Duodenal mucosa (tissue), 2 donors: ENCODE results near the gene CHST6.
"Not testable (repeated sequence)": the region's sequence is repeated elsewhere in the genome, so short reads cannot be mapped to it uniquely, and the experiment has no call there.

Experiments used
- H3K27ac ChIP-seq: one replicate; pipeline ENCODE4 v1.7.0; 2013; ENCODE audit warnings: low read depth, low read length
- H3K27me3 ChIP-seq, 2 donors: one replicate each; pipeline ENCODE4 v1.7.0; 2013; ENCODE audit warnings: low read length in 2 of 2, control low read depth in 1 of 2; ENCODE audit not compliant: insufficient read depth in 2 of 2, control insufficient read depth in 1 of 2
- H3K36me3 ChIP-seq, 2 donors: one replicate each; pipeline ENCODE4 v1.7.0; 2013; ENCODE audit warnings: low read length in 2 of 2, control low read depth in 1 of 2; ENCODE audit not compliant: insufficient read depth in 2 of 2, control insufficient read depth in 1 of 2
- H3K4me1 ChIP-seq, 2 donors: one replicate each; pipeline ENCODE4 v1.7.0; 2013; ENCODE audit warnings: low read length in 2 of 2, control low read depth in 1 of 2; ENCODE audit not compliant: insufficient read depth in 2 of 2, control insufficient read depth in 1 of 2
- H3K4me3 ChIP-seq, 2 donors: one replicate each; pipeline ENCODE4 v1.7.0; 2013; ENCODE audit warnings: low read length in 2 of 2, low read depth in 1 of 2
- H3K9ac ChIP-seq, 2 donors: one replicate each; pipeline ENCODE4 v1.7.0; 2013; ENCODE audit warnings: low read length in 2 of 2, low read depth in 1 of 2
- H3K9me3 ChIP-seq, 2 donors: one replicate each; pipeline ENCODE4 v1.7.0; 2013; ENCODE audit warnings: low read length in 2 of 2, control low read depth in 1 of 2; ENCODE audit not compliant: control insufficient read depth in 1 of 2

Gene CHST6

DNA sequence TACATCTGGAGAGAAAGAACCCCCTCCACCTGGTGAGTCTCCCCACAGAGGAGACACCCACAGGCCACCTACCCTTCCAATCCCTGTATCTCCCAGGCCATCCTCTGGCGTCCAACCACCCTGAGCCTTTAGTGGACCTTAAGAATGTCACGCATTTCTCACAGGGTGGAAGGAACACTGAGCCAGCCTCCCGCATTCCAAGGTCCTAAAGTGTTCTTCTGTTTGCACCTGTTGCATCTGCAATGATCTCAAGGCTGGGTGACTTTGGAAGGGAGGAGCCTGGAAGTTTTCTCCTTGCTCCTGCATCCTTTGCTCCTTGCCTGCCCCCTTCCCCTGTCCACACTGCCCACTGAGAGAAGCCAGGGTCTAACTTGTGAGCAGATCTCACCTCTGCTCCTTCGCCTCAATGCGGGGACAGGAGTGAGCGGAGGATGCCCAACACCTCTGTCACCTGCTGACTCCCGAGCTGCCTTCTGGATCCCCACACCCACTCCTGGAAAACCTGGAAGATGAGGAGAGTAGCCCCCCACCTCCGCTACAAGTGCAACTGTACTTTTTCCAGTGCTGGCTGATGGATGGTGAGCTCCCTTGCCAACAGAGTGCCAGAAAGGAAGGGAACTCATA, 37.0 kb upstream of the CHST6 start:
- H3K36me3 ChIP-seq = peaks cover 14 to 28% of the 10 kb centered on the region in 2 donors
- H3K9ac ChIP-seq = peak overlapping the region in 1 of 2 donors; percentile 43
- H3K4me1 ChIP-seq = peaks cover 15 to 18% of the 10 kb centered on the region in 2 donors
- no peaks in the 10 kb centered on the region for H3K27me3 ChIP-seq
- peak overlapping the region; percentile 61 to 84 for H3K4me3 ChIP-seq
- H3K27ac ChIP-seq = no peak overlapping the region
- H3K9me3 ChIP-seq = no peaks in the 10 kb centered on the region

DNA sequence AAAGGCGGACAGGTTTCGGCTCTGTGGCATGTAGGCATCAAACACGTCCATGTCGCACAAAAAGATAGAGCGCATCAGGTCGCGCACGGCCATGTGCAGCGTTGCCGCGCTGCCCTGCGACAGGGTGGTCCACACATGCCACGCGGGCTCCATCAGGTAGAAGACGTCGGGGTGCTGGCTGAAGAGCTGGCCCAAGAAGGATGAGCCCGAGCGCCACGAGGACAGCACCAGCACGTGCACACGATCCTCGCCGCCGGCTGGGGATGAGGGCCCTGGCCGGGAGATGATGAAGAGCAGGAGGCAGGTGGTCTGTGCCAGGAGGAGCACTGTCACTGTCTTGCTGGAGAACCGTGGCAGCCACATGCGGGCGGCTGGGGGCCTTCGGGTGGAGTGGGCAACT, 34.7 kb upstream of the CHST6 start:
- Histone ChIP-seq H3K4me3 (no peak overlapping the region), H3K36me3 (peaks cover 15 to 37% of the 10 kb centered on the region in 2 donors), H3K9me3 (no peaks in the 10 kb centered on the region)

DNA sequence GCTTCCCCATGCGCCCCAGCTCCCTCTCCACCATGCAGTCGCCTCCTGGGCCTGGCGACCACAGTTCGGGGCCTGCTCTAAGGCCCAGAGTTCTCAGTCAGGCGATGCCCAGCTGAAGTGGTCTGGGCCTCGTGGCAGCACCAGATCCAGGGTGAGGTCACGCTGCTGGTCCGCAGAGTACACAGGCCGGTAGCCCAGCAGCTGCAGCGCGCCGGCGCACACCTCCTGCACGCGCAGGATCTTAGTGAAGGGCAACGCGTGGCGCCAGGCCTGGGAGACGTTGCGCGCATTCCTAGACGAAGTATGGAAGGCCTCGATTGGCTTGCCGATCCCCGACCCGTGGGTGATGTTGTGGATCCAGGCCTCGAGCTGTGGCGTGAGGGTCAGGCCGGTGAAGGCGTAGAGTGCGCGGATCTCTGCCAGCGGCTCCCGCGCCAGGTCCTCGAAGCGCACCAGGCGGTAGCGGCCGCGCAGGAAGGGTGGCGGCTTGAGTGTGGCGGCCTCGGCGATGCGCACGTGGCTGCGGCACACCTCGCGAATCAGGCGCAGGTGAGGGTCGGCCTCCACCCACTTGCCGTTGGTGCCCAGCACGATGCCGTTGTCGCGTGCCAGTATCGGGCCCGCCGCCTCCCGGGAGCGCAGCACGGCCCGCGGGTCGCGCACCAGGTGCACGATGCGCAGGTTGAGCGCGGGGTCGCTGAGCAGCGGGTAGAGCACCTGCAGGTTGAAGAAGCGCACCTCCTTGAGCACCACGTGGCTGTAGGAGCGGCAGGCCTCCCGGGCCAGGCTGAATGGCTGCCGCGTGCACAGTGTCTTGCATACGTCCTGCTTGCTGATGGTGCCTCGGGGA, 34.0 kb upstream of the CHST6 start:
- no peak overlapping the region for H3K9ac ChIP-seq
- H3K27ac ChIP-seq = no peak overlapping the region
- H3K9me3 ChIP-seq = no peaks in the 10 kb centered on the region
- H3K4me3 ChIP-seq = no peak overlapping the region
- peaks cover 9 to 13% of the 10 kb centered on the region in 2 donors for H3K4me1 ChIP-seq
- H3K27me3 ChIP-seq = no peaks in the 10 kb centered on the region
- peaks cover 22 to 42% of the 10 kb centered on the region in 2 donors for H3K36me3 ChIP-seq

More for the DNA sequence above, 34.7 kb upstream of the CHST6 start:
- no peaks in the 10 kb centered on the region for H3K27me3 ChIP-seq
- peaks cover 9 to 13% of the 10 kb centered on the region in 2 donors for H3K4me1 ChIP-seq
- H3K27ac ChIP-seq = no peak overlapping the region
- no peak overlapping the region for H3K9ac ChIP-seq

DNA sequence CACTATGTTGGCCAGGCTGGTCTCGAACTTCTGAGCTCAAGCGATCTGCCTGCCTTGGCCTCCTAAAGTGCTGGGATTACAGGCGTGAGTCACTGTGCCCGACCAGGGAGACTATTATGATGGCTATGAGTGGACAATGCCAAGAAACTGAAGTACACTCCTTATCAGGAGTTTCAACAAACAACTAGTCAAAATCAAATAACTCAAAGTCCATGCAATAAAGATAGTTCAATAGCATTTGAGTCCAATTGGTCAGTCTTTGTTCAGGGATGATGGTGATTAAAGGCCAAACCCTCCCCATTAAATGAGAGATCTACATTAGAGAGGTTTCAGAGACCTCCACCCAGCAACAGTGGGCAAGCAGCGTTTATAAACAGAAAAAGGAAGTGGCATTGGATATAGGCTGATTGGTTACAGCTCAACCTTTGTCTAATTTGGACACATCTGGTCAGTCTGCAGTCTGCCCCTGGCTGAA, 32.6 kb upstream of the CHST6 start:
- H3K27me3 ChIP-seq = no peaks in the 10 kb centered on the region
- peak overlapping the region in 1 of 2 donors; percentile 32 for H3K4me3 ChIP-seq
- H3K4me1 ChIP-seq = peaks cover 5 to 13% of the 10 kb centered on the region in 2 donors
- H3K9me3 ChIP-seq = no peaks in the 10 kb centered on the region
- no peak overlapping the region for H3K9ac ChIP-seq
- H3K27ac ChIP-seq = no peak overlapping the region
- H3K36me3 ChIP-seq = peaks cover 20 to 47% of the 10 kb centered on the region in 2 donors

DNA sequence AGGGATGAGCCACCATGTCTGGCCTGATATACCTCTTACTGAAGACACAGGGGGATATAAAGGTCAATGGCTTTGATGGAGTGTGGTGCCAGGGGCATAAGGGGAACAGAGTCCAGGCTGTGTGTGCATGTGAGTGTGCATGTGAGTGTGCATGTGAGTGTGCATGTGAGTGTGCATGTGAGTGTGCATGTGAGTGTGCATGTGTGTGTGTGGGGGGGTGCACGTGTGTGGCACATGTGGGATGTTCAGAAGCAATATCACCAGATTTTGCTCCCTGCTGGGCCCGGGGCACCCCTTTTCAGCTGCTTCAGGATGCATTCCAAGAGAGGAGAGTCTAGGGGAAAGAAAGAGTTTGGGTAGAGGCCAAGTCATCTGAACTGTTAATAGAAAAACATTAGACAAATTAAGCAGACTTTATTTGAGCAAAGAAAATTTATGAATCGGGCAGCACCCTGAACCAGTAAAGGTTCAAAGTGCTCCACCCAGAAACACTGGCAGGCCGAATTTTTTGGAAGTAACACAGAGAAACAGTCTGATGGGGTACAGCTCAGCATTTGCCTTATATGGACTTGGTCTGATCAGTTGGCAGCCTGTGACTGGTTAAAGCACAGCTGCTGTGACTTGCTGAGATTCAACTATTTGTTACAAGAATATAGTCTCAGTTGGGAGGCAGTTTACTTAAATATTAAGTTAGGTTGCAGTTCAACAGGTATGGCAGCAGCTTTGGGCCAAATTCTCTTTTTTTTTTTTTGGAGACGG, 31.0 kb upstream of the CHST6 start:
- no peak overlapping the region for H3K9ac ChIP-seq
- no peaks in the 10 kb centered on the region for H3K9me3 ChIP-seq
- H3K27me3 ChIP-seq = no peaks in the 10 kb centered on the region
- no peak overlapping the region for H3K4me3 ChIP-seq
- H3K27ac ChIP-seq = no peak overlapping the region
- H3K4me1 ChIP-seq = peaks cover 0 to 13% of the 10 kb centered on the region in 2 donors
- peaks cover 16 to 34% of the 10 kb centered on the region in 2 donors for H3K36me3 ChIP-seq

DNA sequence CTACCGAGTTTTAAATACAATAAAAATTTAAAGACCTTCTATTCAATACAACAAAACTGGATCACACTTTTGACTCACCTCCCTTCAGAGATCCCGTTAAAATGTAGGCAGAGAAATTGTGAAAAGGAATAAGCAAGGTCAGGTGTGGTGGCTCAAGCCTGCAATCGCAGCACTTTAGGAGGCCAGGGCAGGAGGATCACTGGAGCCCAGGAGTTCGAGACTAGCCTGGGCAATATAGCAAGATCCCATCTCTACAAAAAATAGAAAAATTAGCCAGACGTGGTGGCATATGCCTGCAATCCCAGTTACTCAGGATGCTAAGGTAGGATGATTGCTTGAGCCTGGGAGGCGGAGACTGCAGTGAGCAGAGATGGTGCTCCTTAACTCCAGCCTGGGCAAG, 23.9 kb upstream of the CHST6 start:
- H3K4me1 ChIP-seq = peaks cover 0 to 3% of the 10 kb centered on the region in 2 donors
- H3K9ac ChIP-seq = no peak overlapping the region
- H3K27ac ChIP-seq = no peak overlapping the region
- H3K36me3 ChIP-seq = peaks cover 0 to 4% of the 10 kb centered on the region in 2 donors
- H3K27me3 ChIP-seq = no peaks in the 10 kb centered on the region
- H3K9me3 ChIP-seq = no peaks in the 10 kb centered on the region
- no peak overlapping the region for H3K4me3 ChIP-seq

DNA sequence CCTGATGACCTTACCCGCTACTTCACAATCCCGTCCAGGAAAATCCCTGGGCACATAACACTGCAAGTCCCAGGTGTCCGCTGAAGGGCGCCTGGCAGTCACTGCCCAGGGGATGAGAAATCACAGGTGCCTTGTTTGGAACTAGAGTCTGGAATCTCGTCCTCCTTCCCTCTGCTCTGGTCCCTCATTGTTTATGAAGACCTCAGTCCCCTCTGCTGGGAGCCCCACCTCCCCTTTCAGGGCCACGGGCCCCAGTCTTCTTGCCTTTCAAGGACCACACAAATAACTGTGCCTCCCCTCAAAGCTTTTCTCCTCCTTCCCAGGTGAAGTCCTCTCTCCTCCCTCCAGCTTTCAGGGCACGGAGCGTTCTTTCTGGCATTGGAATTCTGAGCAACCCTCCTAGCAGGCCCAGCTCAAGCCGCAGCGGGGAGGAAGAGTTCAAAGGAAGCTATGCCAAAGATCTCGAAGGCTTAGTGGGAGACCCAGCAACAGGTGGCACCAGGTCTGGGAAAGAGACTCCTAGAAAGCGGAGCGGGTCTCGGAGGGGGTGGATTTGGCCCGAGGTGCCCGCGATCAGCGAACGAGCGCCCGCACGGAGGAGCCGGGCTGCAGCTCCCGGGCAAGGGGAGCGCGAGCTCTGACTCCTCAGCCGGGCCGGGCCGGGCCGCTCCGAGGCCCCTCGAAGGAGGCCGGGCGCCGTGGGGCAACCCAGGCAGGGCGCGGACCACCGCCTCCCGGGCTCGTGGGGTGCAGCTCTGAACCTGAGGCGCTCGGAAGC, 21.1 kb upstream of the CHST6 start:
- not testable (repeated sequence) for H3K4me1 ChIP-seq, H3K27me3 ChIP-seq, H3K9me3 ChIP-seq, H3K36me3 ChIP-seq
- Histone ChIP-seq H3K4me3 (peak overlapping the region; percentile 73 to 83), H3K9ac (peak overlapping the region; percentile 76 to 90), H3K27ac (peak overlapping the region; percentile 80)

DNA sequence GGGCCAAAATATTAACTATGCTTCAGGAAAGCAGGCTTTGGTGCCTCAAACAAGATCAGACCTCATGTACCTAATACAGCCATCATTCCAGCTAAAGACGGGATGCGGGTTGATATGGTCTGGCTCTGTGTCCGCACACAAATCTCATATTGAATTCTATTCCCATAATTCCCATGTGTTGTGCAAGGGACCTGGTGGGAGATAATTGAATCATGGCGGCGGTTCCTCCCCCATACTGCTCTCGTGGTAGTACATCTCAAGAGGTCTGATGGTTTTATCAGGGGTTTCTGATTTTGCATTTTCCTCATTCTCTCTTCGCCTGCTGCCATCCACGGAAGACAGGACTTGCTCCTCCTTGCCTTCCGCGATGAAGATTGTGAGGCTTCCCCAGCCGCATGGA, 19.1 kb upstream of the CHST6 start:
- Histone ChIP-seq H3K4me3 (no peak overlapping the region), H3K9ac (no peak overlapping the region), H3K27ac (no peak overlapping the region), H3K27me3 (no peaks in the 10 kb centered on the region), H3K36me3 (peaks cover 0 to 9% of the 10 kb centered on the region in 2 donors), H3K4me1 (peaks cover 0 to 3% of the 10 kb centered on the region in 2 donors), H3K9me3 (no peaks in the 10 kb centered on the region)

DNA sequence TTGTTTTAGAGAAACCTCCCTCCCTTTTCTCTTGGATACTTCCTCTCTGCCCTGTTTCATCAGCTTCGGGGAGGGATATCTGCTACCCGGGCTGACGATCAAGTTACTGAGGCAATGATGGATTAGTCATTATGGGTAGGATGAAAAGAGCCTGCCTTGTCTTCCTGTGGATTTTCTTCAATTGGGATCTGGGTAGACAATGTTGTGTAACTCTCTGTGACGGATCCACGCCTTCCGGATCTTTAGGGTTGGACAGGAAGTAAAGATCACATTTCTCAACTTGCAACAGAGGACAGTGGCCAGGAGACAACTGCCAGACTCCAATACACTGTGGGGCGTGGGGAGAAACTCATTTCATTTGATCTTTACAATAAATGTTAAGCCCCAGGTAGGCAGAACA, 11.3 kb upstream of the CHST6 start:
- no peaks in the 10 kb centered on the region for H3K27me3 ChIP-seq
- no peaks in the 10 kb centered on the region for H3K9me3 ChIP-seq
- H3K36me3 ChIP-seq = peaks cover 0 to 10% of the 10 kb centered on the region in 2 donors
- no peak overlapping the region for H3K9ac ChIP-seq
- H3K4me3 ChIP-seq = no peak overlapping the region
- H3K4me1 ChIP-seq = no peaks in the 10 kb centered on the region
- H3K27ac ChIP-seq = no peak overlapping the region
